ENCODE results near the gene TAMALIN.

TAMALIN gene

GRCh38 chr12:52055731-52056711 is 49.3 kb downstream of the TAMALIN start:
- no peak for DNase-seq (ENCODE audit: low read depth)

DNA sequence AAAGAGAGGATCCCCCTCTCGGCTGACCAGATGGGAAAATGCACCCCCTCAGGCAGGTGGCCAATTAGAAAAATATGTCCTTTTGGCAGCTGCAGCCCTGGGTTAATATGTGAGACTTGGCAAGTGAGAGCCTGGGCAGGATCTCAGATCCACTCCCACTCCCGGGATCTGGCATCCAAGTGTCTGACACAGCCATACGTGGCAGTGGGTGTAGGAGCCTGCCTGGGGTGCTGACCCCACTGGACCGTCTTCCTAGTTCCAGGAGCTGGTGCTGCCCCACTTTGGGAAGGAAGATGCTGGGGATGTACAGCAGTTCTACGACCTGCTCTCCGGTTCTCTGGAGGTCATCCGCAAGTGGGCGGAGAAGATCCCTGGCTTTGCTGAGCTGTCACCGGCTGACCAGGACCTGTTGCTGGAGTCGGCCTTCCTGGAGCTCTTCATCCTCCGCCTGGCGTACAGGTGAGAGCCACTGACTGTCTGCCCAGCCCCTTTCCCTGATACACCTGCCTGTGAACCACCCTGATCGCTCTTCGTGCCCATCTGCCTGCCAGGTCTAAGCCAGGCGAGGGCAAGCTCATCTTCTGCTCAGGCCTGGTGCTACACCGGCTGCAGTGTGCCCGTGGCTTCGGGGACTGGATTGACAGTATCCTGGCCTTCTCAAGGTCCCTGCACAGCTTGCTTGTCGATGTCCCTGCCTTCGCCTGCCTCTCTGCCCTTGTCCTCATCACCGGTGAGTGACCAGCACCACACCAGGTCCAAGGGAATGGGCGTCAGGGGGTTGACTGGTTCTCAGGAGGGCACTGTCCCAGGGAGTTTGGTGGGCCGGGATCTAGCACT is 50.3 kb downstream of the TAMALIN start:
- no peak for DNase-seq (ENCODE audit: low read depth)

DNA sequence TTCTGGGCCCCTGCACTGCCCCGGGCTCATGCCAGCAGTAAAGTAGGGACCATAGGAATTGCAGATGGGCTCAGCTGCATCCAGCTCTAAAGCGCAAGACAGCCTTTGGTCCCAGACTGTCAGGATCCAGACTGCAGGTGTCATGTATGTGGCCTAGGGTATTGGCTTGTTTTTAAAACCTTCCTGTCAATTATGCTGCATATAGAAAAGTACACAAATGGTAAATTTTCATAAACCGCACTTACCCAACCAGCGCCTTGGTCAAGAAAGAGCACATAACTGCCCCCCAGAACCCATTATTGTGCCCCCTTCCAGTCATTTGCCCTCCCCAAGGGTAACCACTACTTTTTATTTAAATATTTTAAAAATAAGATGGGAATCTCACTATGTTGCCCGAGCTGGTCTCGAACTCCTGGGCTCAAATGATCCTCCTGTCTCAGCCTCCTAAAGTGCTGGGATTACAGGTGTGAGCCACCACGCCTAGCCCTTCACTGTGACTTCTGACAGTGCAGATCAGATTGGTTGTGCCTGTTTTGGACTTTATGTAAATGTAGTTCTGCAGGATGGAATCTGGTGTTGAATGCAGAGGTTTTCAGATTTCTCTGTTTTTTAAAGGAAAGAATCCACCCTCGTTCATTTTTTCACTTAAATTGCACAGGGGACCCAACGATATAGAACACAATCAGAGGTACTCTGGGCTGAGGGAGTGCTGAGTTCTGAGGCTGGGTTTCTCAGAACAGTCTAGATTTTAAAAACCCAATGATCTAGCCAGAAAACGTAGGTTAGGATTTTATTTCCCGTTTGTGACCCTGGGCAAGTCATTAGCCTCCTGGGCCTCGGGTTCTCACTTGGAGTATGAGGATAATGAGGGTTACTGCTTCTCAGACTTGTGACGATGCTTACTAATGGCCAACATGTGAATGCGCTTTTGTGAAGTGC is 51.2 kb downstream of the TAMALIN start:
- no peak for DNase-seq (ENCODE audit: low read depth)

GRCh38 chr12:52058631-52059361 is 52.0 kb downstream of the TAMALIN start:
- DNase-seq (ENCODE audit: low read depth), result no peak

GRCh38 chr12:52059582-52060497 is 53.1 kb downstream of the TAMALIN start:
- DNase-seq (ENCODE audit: low read depth), result no peak

DNA sequence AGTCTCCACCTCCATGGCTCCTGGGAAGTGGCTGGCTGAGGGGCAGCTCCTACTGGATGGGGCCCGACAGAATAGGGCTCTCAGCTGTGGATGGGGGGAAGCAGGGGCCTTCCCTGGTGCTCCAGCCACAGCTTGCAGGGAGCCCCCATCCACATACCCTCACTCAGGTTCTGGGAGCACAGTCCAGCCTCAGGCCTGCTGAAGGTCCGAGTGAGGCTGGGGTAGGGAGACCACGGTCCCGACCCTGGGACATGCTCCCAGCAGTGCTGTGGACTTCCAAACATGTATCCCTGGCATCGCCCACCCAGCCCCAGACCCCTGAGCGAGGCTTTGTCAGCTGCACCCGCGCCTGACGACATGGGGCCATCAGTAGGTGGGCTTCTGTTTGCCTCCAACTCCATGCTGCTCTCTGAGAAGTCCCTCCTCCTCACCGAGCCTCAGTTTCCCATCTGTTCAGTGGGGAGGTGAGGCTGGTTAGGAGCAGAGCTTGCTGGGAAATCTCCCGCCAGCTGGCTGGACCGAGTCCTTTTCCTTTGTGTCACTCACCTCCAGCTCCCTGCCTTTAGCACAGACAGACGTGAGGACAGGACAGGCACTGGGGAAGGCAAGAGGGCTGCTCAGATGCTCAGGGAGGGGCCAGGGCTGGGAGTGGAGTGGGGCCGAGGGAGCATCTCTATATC is 53.9 kb downstream of the TAMALIN start:
- DNase-seq (ENCODE audit: low read depth), result no peak

GRCh38 chr12:52061470-52062166 is 54.9 kb downstream of the TAMALIN start:
- DNase-seq (ENCODE audit: low read depth), result no peak

GRCh38 chr12:52062167-52063081 is 55.7 kb downstream of the TAMALIN start:
- DNase-seq (ENCODE audit: low read depth), result no peak

DNA sequence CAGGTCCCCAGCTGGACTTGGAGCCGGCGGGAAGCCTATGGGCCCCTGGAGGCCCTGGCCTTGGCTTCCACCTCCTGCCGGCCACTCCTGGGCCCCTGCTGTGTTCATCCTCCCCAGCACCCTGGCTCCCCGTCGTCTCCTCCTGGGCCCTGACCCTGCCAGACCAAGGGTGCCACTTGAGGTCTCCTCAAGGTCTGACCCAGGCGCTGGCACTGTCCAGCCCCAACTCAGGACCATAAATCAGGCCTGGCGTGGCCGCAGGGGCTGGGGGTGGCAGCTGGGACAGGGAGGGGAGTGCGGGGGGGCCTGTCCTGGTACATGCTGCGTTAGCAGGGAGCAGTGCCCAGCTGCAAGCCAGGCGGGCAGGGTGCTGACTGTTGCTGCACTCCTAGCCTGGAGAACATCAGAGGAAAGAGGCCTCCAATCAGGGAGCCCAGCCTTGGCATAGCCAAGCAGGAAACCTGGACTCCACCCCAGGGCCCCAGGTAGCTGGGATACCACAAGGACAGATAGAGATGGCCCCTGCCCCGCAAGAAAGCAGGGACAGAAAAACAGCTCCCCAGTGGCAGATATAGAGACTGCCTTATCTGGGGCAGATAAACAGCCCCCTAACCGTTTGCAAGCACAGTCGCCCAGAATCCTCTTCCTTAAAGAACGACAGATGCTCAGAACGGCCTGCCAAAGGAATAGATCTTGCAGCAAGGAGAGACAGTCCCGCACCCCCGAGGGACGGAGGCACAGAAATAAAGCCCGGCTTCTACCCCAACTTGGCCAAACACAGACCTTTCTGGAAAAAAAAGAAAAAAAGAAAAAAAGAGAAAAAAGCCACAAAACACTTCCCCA is 56.6 kb downstream of the TAMALIN start:
- no peak for DNase-seq (ENCODE audit: low read depth)

DNA sequence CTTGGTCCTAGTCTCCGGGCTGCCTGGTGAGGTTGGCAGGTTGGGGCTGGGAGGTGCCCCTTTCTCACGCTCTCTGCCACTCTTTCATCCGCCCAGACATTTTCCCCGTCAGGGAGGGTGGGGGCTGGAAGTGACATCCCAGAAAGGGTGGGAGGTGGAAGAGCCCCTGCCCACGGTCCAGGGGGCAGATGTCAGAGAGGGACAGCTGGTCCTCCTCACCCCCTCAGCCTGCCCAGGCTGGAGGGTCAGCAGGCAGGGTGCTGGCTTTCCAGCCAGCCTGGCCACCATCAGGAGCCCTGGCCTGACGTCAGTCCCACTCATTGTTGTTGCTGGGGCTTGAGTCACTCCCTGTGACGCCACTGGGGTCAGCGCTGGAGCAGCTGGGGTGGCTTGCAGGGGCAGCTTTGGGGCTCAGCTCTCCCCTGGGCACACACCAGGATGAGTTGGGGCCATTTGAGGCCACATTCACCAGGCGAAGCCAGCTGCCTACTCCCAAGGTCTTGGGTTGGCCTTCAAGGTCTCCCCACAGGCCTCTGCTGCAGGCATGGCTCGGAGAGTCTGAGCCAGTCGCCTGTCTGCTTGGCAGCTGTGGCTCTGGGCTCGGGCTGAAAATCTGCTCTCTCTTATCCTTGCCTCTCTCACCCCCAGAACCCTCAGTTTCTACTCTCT is 57.4 kb downstream of the TAMALIN start:
- DNase-seq (ENCODE audit: low read depth), result no peak

Data from stimulated activated CD8-positive, alpha-beta memory T cell treated with anti-CD3 and anti-CD28 coated beads, Interleukin-12 subunit alpha, Interleukin-12 subunit beta, amount 100 ng/mL, for 4 hours (primary cell).